NCI-H146 treated with DMSO at 0.1 percent for 48 hours (cell line): Measurements from ENCODE around the gene BET1L.
"Not testable (repeated sequence)": the region's sequence is repeated elsewhere in the genome, so short reads cannot be mapped to it uniquely, and the experiment has no call there.

Source experiments
- DNase-seq: peaks from one replicate; lab custom pipeline; 2025; ENCODE audit not compliant: unreplicated experiment; lab: John Stamatoyannopoulos, UW

Gene BET1L

GRCh38 chr11:197741-198235 lies 9.4 kb downstream of the BET1L start:
- no peak for DNase-seq

GRCh38 chr11:196786-197731 lies 10.1 kb downstream of the BET1L start:
- no peak for DNase-seq

- DNase-seq = not testable (repeated sequence)
These were observed 13.7 kb downstream of the BET1L start for GRCh38 chr11:193481-193880.

- not testable (repeated sequence) for DNase-seq
These were observed 14.5 kb downstream of the BET1L start, which contains the start of gene SCGB1C1 for GRCh38 chr11:192674-193128. SCGB1C1 (plus strand) TSS chr11:193078; CDS start chr11:193100, 22 bp downstream.

- not testable (repeated sequence) for DNase-seq
These were observed 15.4 kb downstream of the BET1L start for GRCh38 chr11:191490-192478.

GRCh38 chr11:190546-190945 lies 16.7 kb downstream of the BET1L start:
- not testable (repeated sequence) for DNase-seq

GRCh38 chr11:189843-190311 lies 17.3 kb downstream of the BET1L start:
- not testable (repeated sequence) for DNase-seq

- not testable (repeated sequence) for DNase-seq
These were observed 17.9 kb downstream of the BET1L start for GRCh38 chr11:189200-189783.

- not testable (repeated sequence) for DNase-seq
These were observed 27.0 kb downstream of the BET1L start for GRCh38 chr11:180242-180641.
